WTC11 (cell line): ENCODE results near the gene TGM2. TPM values are rescaled to one million over a fixed set of nuclear protein-coding genes. Genes with fewer than 3 reads are reported as not detected.

Experiments
- ATAC-seq: fragments of 200-7000 bp; cut with Tn5 transposase; 2 replicates; pipeline ENCODE4 v1.10.0; 2021; ENCODE audit warnings: mild to moderate bottlenecking, moderate library complexity
- CTCF ChIA-PET: fragments of 300-600 bp; sonication (Branson Sonifier 250); formaldehyde crosslinking; loops from one replicate; lab custom pipeline; 2021; ENCODE audit warnings: antibody characterized with exemption; lab: Charles Lee
- POLR2A ChIA-PET: fragments of 350-600 bp; sonication (Branson Sonifier 250); formaldehyde crosslinking; loops from one replicate; lab custom pipeline; 2021; ENCODE audit warnings: antibody characterized with exemption; lab: Charles Lee
- DNase-seq: peaks from one replicate; pipeline ENCODE4 v3.0.0; 2021; ENCODE audit warnings: low spot score
- H3K27ac Mint-ChIP-seq: 2 replicates; pipeline ENCODE4 v1.8.0; 2021; ENCODE audit warnings: mixed read lengths
- H3K27me3 Mint-ChIP-seq: 2 replicates; pipeline ENCODE4 v1.8.0; 2021; ENCODE audit warnings: low read depth, mild to moderate bottlenecking, moderate library complexity, mixed read lengths
- H3K36me3 Mint-ChIP-seq: 2 replicates; pipeline ENCODE4 v1.8.0; 2021; ENCODE audit warnings: mixed read lengths
- H3K4me1 Mint-ChIP-seq: 2 replicates; pipeline ENCODE4 v1.8.0; 2022; ENCODE audit warnings: mixed read lengths
- H3K4me3 Mint-ChIP-seq: 2 replicates; pipeline ENCODE4 v1.8.0; 2021; ENCODE audit warnings: mild to moderate bottlenecking, moderate library complexity, mixed read lengths
- H3K9me3 Mint-ChIP-seq: 2 replicates; pipeline ENCODE4 v1.8.0; 2021; ENCODE audit warnings: mixed read lengths
- E2F4 ChIP-seq: sonication (generic); formaldehyde crosslinking; IDR thresholded peaks from 2 replicates; pipeline ENCODE4 v1.8.1; 2022; ENCODE audit warnings: low read depth, mild to moderate bottlenecking, moderate library complexity, missing genetic modification reagents, borderline replicate concordance
- FOXJ3 ChIP-seq: sonication (generic); formaldehyde crosslinking; IDR thresholded peaks from 2 replicates; pipeline ENCODE4 v1.9.0; 2021; ENCODE audit warnings: missing genetic modification reagents, mild to moderate bottlenecking, borderline replicate concordance
- FOXP4 ChIP-seq: sonication (generic); formaldehyde crosslinking; IDR thresholded peaks from 2 replicates; pipeline ENCODE4 v1.8.0; 2022; ENCODE audit warnings: mild to moderate bottlenecking, missing genetic modification reagents
- GABPB1 ChIP-seq: sonication (generic); formaldehyde crosslinking; IDR thresholded peaks from 2 replicates; pipeline ENCODE4 v1.8.1; 2023; ENCODE audit warnings: mild to moderate bottlenecking, missing genetic modification reagents
- MXD4 ChIP-seq: fragments of 250-450 bp; sonication (Bioruptor Pico); IDR thresholded peaks from 2 replicates; pipeline ENCODE4 v1.8.0; 2021; ENCODE audit warnings: mild to moderate bottlenecking, moderate library complexity, borderline replicate concordance
- MYBL2 ChIP-seq: sonication (generic); formaldehyde crosslinking; IDR thresholded peaks from 2 replicates; pipeline ENCODE4 v1.8.1; 2023; ENCODE audit warnings: mild to moderate bottlenecking, moderate library complexity, missing genetic modification reagents
- NFATC4 ChIP-seq: fragments of 250-450 bp; sonication (Bioruptor Pico); IDR thresholded peaks from 2 replicates; pipeline ENCODE4 v1.9.0; 2021; ENCODE audit warnings: mild to moderate bottlenecking
- PREB ChIP-seq: sonication (generic); formaldehyde crosslinking; IDR thresholded peaks from 2 replicates; pipeline ENCODE4 v1.8.1; 2022; ENCODE audit warnings: mild to moderate bottlenecking, missing genetic modification reagents, moderate library complexity, borderline replicate concordance
- SMAD3 ChIP-seq: sonication (generic); formaldehyde crosslinking; IDR thresholded peaks from 2 replicates; pipeline ENCODE4 v1.8.0; 2022; ENCODE audit warnings: missing genetic modification reagents, mild to moderate bottlenecking, borderline replicate concordance
- SOX15 ChIP-seq: fragments of 250-450 bp; sonication (Bioruptor Pico); IDR thresholded peaks from 2 replicates; pipeline ENCODE4 v1.9.0; 2021; ENCODE audit warnings: mild to moderate bottlenecking
- ZNF219 ChIP-seq: sonication (generic); formaldehyde crosslinking; IDR thresholded peaks from 2 replicates; pipeline ENCODE4 v1.8.0; 2023; ENCODE audit warnings: missing genetic modification reagents, mild to moderate bottlenecking, borderline replicate concordance
- ZNF425 ChIP-seq: fragments of 250-450 bp; sonication (Bioruptor Pico); conservative IDR thresholded peaks from 2 replicates; pipeline ENCODE4 v1.9.0; 2021; ENCODE audit warnings: mild to moderate bottlenecking
- total RNA-seq: library from RNA; stranded (reverse); gene quantifications from 3 replicates; pipeline ENCODE4 v1.2.3, GENCODE V29; 2021
- TF ChIP-seq, protein P1 (sequence below): sonication (generic); formaldehyde crosslinking; IDR thresholded peaks from 2 replicates; pipeline ENCODE4 v1.8.1; 2022; ENCODE audit warnings: missing genetic modification reagents, borderline replicate concordance
- TF ChIP-seq, protein P2 (sequence below): fragments of 250-450 bp; sonication (Bioruptor Pico); IDR thresholded peaks from 2 replicates; pipeline ENCODE4 v2.1.2; 2022; ENCODE audit warnings: mild to moderate bottlenecking, moderate library complexity
- TF ChIP-seq, protein P3 (sequence below): fragments of 200-600 bp; IDR thresholded peaks from 2 replicates; pipeline ENCODE4 v1.8.0; 2022; ENCODE audit warnings: antibody characterized with exemption
- TF ChIP-seq, protein P4 (sequence below): sonication (generic); formaldehyde crosslinking; IDR thresholded peaks from 2 replicates; pipeline ENCODE4 v1.8.0; 2023; ENCODE audit warnings: missing genetic modification reagents, mild to moderate bottlenecking, borderline replicate concordance

TGM2 gene
- total RNA-seq, 1 experiment from 2014 or later, result 1.5 TPM

GRCh38 chr20:38114353-38114791 is 50.7 kb downstream of the TGM2 start:
- POLR2A ChIA-PET, result no interaction called here
- Mint-ChIP-seq H3K36me3 (no peaks in the 10 kb centered on the region), H3K4me1 (peaks cover 3% of the 10 kb centered on the region; the same call in 1 of the 2 replicates), H3K27me3 (no peaks in the 10 kb centered on the region), H3K4me3 (no peak overlapping the region), H3K27ac (no peak overlapping the region), H3K9me3 (no peaks in the 10 kb centered on the region)
- DNase-seq, result no peak
- no peak for ATAC-seq
- TF ChIP-seq FOXJ3 (CRISPR knock-in tag), result no peak
- TF ChIP-seq SOX15 (CRISPR knock-in tag), result no peak
- TF ChIP-seq, protein P1, sequence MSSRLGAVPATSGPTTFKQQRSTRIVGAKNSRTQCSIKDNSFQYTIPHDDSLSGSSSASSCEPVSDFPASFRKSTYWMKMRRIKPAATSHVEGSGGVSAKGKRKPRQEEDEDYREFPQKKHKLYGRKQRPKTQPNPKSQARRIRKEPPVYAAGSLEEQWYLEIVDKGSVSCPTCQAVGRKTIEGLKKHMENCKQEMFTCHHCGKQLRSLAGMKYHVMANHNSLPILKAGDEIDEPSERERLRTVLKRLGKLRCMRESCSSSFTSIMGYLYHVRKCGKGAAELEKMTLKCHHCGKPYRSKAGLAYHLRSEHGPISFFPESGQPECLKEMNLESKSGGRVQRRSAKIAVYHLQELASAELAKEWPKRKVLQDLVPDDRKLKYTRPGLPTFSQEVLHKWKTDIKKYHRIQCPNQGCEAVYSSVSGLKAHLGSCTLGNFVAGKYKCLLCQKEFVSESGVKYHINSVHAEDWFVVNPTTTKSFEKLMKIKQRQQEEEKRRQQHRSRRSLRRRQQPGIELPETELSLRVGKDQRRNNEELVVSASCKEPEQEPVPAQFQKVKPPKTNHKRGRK, result no peak
- no peak for TF ChIP-seq MYBL2 (CRISPR knock-in tag)
- TF ChIP-seq, protein P2, sequence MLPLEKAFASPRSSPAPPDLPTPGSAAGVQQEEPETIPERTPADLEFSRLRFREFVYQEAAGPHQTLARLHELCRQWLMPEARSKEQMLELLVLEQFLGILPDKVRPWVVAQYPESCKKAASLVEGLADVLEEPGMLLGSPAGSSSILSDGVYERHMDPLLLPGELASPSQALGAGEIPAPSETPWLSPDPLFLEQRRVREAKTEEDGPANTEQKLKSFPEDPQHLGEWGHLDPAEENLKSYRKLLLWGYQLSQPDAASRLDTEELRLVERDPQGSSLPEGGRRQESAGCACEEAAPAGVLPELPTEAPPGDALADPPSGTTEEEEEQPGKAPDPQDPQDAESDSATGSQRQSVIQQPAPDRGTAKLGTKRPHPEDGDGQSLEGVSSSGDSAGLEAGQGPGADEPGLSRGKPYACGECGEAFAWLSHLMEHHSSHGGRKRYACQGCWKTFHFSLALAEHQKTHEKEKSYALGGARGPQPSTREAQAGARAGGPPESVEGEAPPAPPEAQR, result no peak
- no peak for TF ChIP-seq E2F4 (CRISPR knock-in tag)
- no peak for TF ChIP-seq GABPB1
- TF ChIP-seq, protein P3, sequence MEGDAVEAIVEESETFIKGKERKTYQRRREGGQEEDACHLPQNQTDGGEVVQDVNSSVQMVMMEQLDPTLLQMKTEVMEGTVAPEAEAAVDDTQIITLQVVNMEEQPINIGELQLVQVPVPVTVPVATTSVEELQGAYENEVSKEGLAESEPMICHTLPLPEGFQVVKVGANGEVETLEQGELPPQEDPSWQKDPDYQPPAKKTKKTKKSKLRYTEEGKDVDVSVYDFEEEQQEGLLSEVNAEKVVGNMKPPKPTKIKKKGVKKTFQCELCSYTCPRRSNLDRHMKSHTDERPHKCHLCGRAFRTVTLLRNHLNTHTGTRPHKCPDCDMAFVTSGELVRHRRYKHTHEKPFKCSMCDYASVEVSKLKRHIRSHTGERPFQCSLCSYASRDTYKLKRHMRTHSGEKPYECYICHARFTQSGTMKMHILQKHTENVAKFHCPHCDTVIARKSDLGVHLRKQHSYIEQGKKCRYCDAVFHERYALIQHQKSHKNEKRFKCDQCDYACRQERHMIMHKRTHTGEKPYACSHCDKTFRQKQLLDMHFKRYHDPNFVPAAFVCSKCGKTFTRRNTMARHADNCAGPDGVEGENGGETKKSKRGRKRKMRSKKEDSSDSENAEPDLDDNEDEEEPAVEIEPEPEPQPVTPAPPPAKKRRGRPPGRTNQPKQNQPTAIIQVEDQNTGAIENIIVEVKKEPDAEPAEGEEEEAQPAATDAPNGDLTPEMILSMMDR, result no peak
- TF ChIP-seq NFATC4 (CRISPR knock-in tag), result no peak
- no peak for TF ChIP-seq FOXP4
- TF ChIP-seq ZNF219 (CRISPR knock-in tag), result no peak
- TF ChIP-seq MXD4, result no peak
- no peak for TF ChIP-seq SMAD3
- TF ChIP-seq, protein P4, sequence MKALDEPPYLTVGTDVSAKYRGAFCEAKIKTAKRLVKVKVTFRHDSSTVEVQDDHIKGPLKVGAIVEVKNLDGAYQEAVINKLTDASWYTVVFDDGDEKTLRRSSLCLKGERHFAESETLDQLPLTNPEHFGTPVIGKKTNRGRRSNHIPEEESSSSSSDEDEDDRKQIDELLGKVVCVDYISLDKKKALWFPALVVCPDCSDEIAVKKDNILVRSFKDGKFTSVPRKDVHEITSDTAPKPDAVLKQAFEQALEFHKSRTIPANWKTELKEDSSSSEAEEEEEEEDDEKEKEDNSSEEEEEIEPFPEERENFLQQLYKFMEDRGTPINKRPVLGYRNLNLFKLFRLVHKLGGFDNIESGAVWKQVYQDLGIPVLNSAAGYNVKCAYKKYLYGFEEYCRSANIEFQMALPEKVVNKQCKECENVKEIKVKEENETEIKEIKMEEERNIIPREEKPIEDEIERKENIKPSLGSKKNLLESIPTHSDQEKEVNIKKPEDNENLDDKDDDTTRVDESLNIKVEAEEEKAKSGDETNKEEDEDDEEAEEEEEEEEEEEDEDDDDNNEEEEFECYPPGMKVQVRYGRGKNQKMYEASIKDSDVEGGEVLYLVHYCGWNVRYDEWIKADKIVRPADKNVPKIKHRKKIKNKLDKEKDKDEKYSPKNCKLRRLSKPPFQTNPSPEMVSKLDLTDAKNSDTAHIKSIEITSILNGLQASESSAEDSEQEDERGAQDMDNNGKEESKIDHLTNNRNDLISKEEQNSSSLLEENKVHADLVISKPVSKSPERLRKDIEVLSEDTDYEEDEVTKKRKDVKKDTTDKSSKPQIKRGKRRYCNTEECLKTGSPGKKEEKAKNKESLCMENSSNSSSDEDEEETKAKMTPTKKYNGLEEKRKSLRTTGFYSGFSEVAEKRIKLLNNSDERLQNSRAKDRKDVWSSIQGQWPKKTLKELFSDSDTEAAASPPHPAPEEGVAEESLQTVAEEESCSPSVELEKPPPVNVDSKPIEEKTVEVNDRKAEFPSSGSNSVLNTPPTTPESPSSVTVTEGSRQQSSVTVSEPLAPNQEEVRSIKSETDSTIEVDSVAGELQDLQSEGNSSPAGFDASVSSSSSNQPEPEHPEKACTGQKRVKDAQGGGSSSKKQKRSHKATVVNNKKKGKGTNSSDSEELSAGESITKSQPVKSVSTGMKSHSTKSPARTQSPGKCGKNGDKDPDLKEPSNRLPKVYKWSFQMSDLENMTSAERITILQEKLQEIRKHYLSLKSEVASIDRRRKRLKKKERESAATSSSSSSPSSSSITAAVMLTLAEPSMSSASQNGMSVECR (CRISPR knock-in tag), result no peak
- no peak for TF ChIP-seq ZNF425 (CRISPR knock-in tag)
- TF ChIP-seq PREB (CRISPR knock-in tag), result no peak
- CTCF ChIA-PET, result interaction anchor here (0.7 to 5.3 kb wide), 14 partner anchors 9 to 294 kb away, joined by 3 to 45 read pairs (median 6); partner anchors contain the start of genes RPRD1B and TTI1
